Bronchial epithelial cell (primary cell): ENCODE data around the gene SNX25. TPM values are rescaled to one million over a fixed set of nuclear protein-coding genes. Genes with fewer than 3 reads are reported as not detected.

Experiments
- DNase-seq: peaks from one replicate; pipeline ENCODE4 v3.0.0-alpha.2; 2010; ENCODE audit warnings: low read depth
- FAIRE-seq: peaks from 2 replicates; lab custom pipeline; 2011; peaks lifted over from hg19 to GRCh38; lab: Jason Lieb, UNC
- H3K27me3 ChIP-seq: 2 replicates; pipeline ENCODE4 v1.5.1; 2011; ENCODE audit warnings: low read length; ENCODE audit not compliant: control insufficient read depth, insufficient read depth
- H3K36me3 ChIP-seq: 2 replicates; pipeline ENCODE4 v1.5.1; 2011; ENCODE audit warnings: low read length; ENCODE audit not compliant: control insufficient read depth, insufficient read depth
- H3K4me3 ChIP-seq: 2 replicates; pipeline ENCODE4 v1.5.1; 2011; ENCODE audit warnings: mild to moderate bottlenecking, low read depth, low read length, control low read depth
- CTCF ChIP-seq: IDR thresholded peaks from 2 replicates; pipeline ENCODE4 v1.5.1; 2011; ENCODE audit warnings: mild to moderate bottlenecking, moderate library complexity, low read length, control low read depth, inconsistent platforms; ENCODE audit not compliant: insufficient read depth, severe bottlenecking
- total RNA-seq: library from RNA; depleted of rRNA; stranded (reverse); fragments of >200 nt; gene quantifications from 2 replicates; pipeline ENCODE4 v1.2.1, GENCODE V29; 2014

The SNX25 gene
- total RNA-seq, 1 donor from 2014 or later = 18.4 TPM

DNA sequence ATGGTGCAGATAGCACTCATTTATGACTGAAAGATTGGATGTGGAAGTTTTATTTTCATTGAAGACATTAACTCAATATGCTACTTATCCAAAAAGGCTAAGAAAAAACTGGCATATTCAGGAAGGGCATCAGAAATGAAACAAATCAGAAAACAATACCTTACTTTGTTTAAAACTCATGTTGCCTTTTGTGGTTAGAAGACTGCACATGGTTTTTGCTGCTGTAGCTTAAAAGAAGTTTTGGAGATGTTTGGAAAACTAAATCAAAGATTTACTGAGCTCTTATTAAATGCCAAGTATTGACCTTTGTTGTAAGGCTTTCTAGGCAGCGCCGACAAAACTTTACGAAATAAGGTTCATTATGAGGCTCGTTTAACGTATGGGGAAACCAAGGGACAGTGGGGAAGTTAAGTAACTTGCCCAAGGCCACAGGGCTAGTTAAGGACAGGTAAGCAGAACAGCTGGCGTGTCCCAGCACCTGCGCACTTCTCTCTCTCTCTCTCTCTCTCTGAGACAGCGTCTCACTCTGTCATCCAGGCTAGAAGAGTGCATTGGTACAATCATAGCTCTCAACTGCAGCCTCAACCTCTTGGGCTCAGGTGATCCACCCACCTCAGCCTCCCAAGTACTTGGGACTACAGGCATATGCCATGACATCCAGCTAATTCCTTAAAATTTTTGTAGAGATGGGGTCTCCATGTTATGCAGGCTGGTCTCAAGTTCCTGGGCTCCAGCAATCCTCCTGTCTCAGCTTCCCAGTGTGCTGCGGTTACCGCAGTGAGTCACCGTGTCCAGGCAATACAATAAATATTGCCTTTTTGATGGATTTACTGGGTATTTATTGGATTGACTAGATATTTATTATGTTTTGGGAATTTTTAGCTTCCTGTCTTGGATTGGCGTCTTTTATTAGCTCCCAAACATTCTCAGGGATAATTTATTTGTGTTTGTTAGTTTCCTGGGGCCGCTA, 170.2 kb downstream of the SNX25 start:
- no peaks in the 10 kb centered on the region for H3K27me3 ChIP-seq
- no peak for TF ChIP-seq CTCF
- FAIRE-seq (no peak), DNase-seq (no peak)
- no peak overlapping the region for H3K4me3 ChIP-seq
- no peaks in the 10 kb centered on the region for H3K36me3 ChIP-seq

DNA sequence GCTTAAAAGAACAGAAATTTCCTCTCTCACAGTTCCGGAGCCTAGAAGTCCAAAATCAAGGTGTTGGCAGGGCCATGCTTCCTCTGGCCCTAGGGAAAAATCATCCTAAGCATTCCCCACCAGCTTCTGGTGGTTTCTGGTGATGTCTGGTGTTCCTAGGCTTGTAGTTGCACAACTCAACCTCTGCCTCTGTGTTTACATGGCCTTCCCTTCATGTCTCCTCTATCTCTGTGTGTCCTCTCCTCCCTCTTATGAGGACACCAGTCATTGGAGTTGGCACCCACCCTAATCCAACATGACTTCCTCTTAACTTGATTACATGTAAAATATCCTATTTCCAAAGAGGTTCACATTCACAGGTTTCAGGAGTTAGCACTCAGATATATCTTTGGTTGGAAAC, 170.9 kb downstream of the SNX25 start:
- Histone ChIP-seq H3K36me3 (no peaks in the 10 kb centered on the region), H3K4me3 (no peak overlapping the region), H3K27me3 (no peaks in the 10 kb centered on the region)
- TF ChIP-seq CTCF = no peak
- DNase-seq (no peak), FAIRE-seq (no peak)

- TF ChIP-seq CTCF = no peak
- no peaks in the 10 kb centered on the region for H3K27me3 ChIP-seq
- H3K36me3 ChIP-seq = no peaks in the 10 kb centered on the region
- H3K4me3 ChIP-seq = no peak overlapping the region
- FAIRE-seq = no peak
- DNase-seq = peak; percentile 44
Measured at GRCh38 chr4:185381288-185382196, 172.1 kb downstream of the SNX25 start.

- no peak overlapping the region for H3K4me3 ChIP-seq
- no peak for TF ChIP-seq CTCF
- no peak for FAIRE-seq
Measured at GRCh38 chr4:185382754-185383153, 173.4 kb downstream of the SNX25 start.

GRCh38 chr4:185383451-185383850, 174.1 kb downstream of the SNX25 start:
- Histone ChIP-seq H3K4me3 (no peak overlapping the region), H3K27me3 (no peaks in the 10 kb centered on the region), H3K36me3 (no peaks in the 10 kb centered on the region)
- no peak for TF ChIP-seq CTCF
- peak; percentile 77 for DNase-seq
- peak; percentile 76 for FAIRE-seq

More at GRCh38 chr4:185382754-185383153, 173.4 kb downstream of the SNX25 start:
- no peak for DNase-seq
- Histone ChIP-seq H3K36me3 (no peaks in the 10 kb centered on the region), H3K27me3 (no peaks in the 10 kb centered on the region)
